ENCODE results near the gene SYN1.

DNA sequence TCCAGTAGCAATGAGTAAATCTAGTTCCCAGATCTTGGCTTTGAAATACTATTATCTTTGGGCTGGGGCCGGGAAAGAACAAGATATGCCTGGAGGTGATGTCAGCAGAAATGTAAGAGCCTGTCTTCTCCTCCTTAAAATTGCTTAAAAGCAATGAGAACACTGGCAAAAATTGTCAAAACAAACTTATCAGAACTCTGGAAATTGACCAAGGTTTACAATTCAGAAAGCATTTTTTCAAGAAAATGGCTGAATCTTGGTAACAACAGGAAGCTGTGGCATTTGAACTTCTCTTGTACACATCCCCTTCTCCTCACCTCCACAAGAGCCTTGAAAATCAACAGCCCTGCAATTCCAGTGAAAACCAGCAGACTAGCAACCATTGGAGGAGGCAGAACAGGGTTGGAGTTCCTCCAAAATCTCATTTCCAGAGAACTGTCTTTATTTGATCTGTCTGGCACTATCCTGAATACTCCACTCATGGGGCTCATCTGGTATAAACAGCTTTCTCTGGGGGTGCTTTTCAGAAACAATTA is 23.9 kb downstream of the SYN1 start:
- TF ChIP-seq, protein P1, sequence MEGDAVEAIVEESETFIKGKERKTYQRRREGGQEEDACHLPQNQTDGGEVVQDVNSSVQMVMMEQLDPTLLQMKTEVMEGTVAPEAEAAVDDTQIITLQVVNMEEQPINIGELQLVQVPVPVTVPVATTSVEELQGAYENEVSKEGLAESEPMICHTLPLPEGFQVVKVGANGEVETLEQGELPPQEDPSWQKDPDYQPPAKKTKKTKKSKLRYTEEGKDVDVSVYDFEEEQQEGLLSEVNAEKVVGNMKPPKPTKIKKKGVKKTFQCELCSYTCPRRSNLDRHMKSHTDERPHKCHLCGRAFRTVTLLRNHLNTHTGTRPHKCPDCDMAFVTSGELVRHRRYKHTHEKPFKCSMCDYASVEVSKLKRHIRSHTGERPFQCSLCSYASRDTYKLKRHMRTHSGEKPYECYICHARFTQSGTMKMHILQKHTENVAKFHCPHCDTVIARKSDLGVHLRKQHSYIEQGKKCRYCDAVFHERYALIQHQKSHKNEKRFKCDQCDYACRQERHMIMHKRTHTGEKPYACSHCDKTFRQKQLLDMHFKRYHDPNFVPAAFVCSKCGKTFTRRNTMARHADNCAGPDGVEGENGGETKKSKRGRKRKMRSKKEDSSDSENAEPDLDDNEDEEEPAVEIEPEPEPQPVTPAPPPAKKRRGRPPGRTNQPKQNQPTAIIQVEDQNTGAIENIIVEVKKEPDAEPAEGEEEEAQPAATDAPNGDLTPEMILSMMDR (IDR thresholded peaks at IDR 0.05 in 8 of 11, conservative IDR thresholded peaks at IDR 0.05 in 3 of 11): no peak
- TF ChIP-seq POLR2A (IDR thresholded peaks at IDR 0.05) (no peak), POLR2AphosphoS5 (IDR thresholded peaks at IDR 0.05) (no peak)
